Measurements from ENCODE around the gene FGF18. TPM values are rescaled to one million over a fixed set of nuclear protein-coding genes. Genes with fewer than 3 reads are reported as not detected.

FGF18 gene
- total and polyA plus RNA-seq, 9 of the 15 experiments (the other 6 are each of a cell fraction or from before 2014, with no cell fraction given): 0.05 to 0.18 (median 0.11) TPM; not detected in 6

DNA sequence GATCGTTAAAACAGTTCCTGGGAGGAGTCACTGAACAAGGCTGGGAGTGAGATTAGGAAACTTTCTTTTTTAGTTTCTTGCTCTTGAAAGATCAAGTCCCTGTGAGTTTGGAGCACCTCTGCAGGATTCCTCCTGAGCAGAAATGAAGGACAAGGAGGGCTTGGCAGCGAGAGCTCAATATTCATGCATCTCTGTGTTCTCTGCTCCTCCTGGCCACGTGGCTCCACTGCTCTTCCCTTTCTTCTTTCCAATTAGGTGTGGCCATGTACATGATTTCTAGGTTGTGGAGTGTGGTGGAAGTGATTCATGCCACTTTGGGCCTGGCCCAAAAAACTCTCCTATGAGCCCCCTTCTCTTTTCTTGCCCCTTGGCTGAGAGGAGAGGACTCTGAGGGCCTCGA lies 67.2 kb downstream of the FGF18 start:
- no peak for ATAC-seq
- peaks cover 5 to 44% of the 10 kb centered on the region in 2 experiments; a peak in 4 of 5 replicates for H3K27me3 ChIP-seq (ENCODE audit: control insufficient read depth in 2 of 2, insufficient read depth in 2 of 2, low read length in 2 of 2)
- no peak for DNase-seq (ENCODE audit: extremely low read depth in 1 of 4, low spot score in 3 of 4)
- ChIA-PET CTCF (ENCODE audit: low intra/inter-chr PET ratio) (no interaction called here), POLR2A (interaction anchor here (0.5 to 1.0 kb wide), 2 partner anchors 12 to 194 kb away, joined by 3 read pairs; no protein-coding TSS in a partner anchor)
- WGBS (ENCODE audit: insufficient coverage, low coverage, missing lambda C conversion rate): 19% methylated on average over 3 of the region's 4 CpGs
- no peak overlapping the region for H3K4me2 ChIP-seq (ENCODE audit: insufficient read depth, low read length)
- H4K20me1 ChIP-seq (replicated peaks; ENCODE audit: control insufficient read depth, insufficient read depth, low read length): peaks cover 3% of the 10 kb centered on the region; the same call in 1 of the 2 replicates
- no peak for FAIRE-seq
- H3K79me2 ChIP-seq (ENCODE audit: control insufficient read depth, insufficient read depth, low read length): no peaks in the 10 kb centered on the region
- no peak overlapping the region for H3K4me3 ChIP-seq
- H3K9me3 ChIP-seq (replicated peaks; ENCODE audit: control insufficient read depth, insufficient read depth, low read depth, low read length): no peaks in the 10 kb centered on the region
- no peaks in the 10 kb centered on the region for H3K36me3 ChIP-seq (ENCODE audit: control insufficient read depth, insufficient read depth, low read length)
- intact Hi-C loops (cut with micrococcal nuclease) (loop anchor here (5.0 kb wide), 1 partner anchor 421 kb away; no protein-coding TSS in a partner anchor), in situ Hi-C loops (cut with MboI) (no loop called here)
- H3K4me1 ChIP-seq (replicated peaks in 1 of 2; ENCODE audit: control insufficient read depth in 2 of 2, insufficient read depth in 2 of 2, low read length in 2 of 2): peaks cover 0 to 11% of the 10 kb centered on the region in 2 experiments; a peak in 1 of 5 replicates
- TF ChIP-seq, protein P1, sequence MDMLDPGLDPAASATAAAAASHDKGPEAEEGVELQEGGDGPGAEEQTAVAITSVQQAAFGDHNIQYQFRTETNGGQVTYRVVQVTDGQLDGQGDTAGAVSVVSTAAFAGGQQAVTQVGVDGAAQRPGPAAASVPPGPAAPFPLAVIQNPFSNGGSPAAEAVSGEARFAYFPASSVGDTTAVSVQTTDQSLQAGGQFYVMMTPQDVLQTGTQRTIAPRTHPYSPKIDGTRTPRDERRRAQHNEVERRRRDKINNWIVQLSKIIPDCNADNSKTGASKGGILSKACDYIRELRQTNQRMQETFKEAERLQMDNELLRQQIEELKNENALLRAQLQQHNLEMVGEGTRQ (CRISPR knock-in tag; IDR thresholded peaks at IDR 0.05): peak; percentile 7; the same call in 1 of the 2 replicates
- TF ChIP-seq TSHZ1 (CRISPR knock-in tag; IDR thresholded peaks at IDR 0.05) (no peak), L3MBTL2 (IDR thresholded peaks at IDR 0.05) (0 out of 2 replicates have a peak, but pooled peaks have one; percentile 23)
- no peaks in the 10 kb centered on the region for H3K9me1 ChIP-seq (ENCODE audit: control insufficient read depth, insufficient read depth, low read length)
- no peak overlapping the region for H2AFZ ChIP-seq (ENCODE audit: low read depth, low read length)
- no peak overlapping the region for H3K27ac ChIP-seq (ENCODE audit: extremely low read depth, low read depth, low read length)
- H3K9ac ChIP-seq (ENCODE audit: insufficient read depth in 1 of 2, low read depth in 2 of 2, low read length in 2 of 2): no peak overlapping the region
- no TSS peak for BruUV-seq (replicated peaks)
